Smooth muscle cell (in vitro differentiated cells): ENCODE results near the gene DCUN1D3. TPM values are rescaled to one million over a fixed set of nuclear protein-coding genes. Genes with fewer than 3 reads are reported as not detected.

Source experiments
- DNase-seq: peaks from one replicate; lab custom pipeline; 2025; ENCODE audit not compliant: unreplicated experiment; lab: John Stamatoyannopoulos, UW
- H2AFZ ChIP-seq: fragments of 200-600 bp; sonication (generic); 2 replicates; pipeline ENCODE4 v1.6.0; 2016; ENCODE audit warnings: antibody characterized with exemption, low read depth, mild to moderate bottlenecking
- H3F3A ChIP-seq: fragments of 200-600 bp; sonication (generic); 2 replicates; pipeline ENCODE4 v1.6.0; 2017; ENCODE audit warnings: antibody characterized with exemption, low read depth
- H3K27ac ChIP-seq: fragments of 200-600 bp; sonication (generic); 2 replicates; pipeline ENCODE4 v1.5.1; 2016; ENCODE audit warnings: low read depth, mild to moderate bottlenecking
- H3K27me3 ChIP-seq: fragments of 200-600 bp; sonication (generic); 2 replicates; pipeline ENCODE4 v1.6.1; 2016; ENCODE audit warnings: low read depth, mild to moderate bottlenecking
- H3K36me3 ChIP-seq: fragments of 200-600 bp; sonication (generic); 2 replicates; pipeline ENCODE4 v1.5.1; 2016; ENCODE audit warnings: low read depth
- H3K4me1 ChIP-seq: fragments of 200-600 bp; sonication (generic); 2 replicates; pipeline ENCODE4 v1.5.1; 2016; ENCODE audit warnings: low read depth
- H3K4me2 ChIP-seq: fragments of 200-600 bp; sonication (generic); 2 replicates; pipeline ENCODE4 v1.6.0; 2016; ENCODE audit warnings: mild to moderate bottlenecking
- H3K4me3 ChIP-seq: fragments of 200-600 bp; sonication (generic); 2 replicates; pipeline ENCODE4 v1.5.1; 2016; ENCODE audit warnings: mild to moderate bottlenecking
- H3K79me2 ChIP-seq: fragments of 200-600 bp; sonication (generic); 2 replicates; pipeline ENCODE4 v1.6.0; 2016; ENCODE audit warnings: low read depth, mild to moderate bottlenecking
- H3K9ac ChIP-seq: fragments of 200-600 bp; sonication (generic); 2 replicates; pipeline ENCODE4 v1.6.0; 2016; ENCODE audit warnings: low read depth
- H3K9me3 ChIP-seq: fragments of 200-600 bp; sonication (generic); replicated peaks from 2 replicates; pipeline ENCODE4 v1.5.1; 2016; ENCODE audit warnings: low read depth
- H4K20me1 ChIP-seq: fragments of 200-600 bp; sonication (generic); 2 replicates; pipeline ENCODE4 v1.6.0; 2016; ENCODE audit warnings: low read depth
- WGBS: methylation state at CpG from one replicate; pipeline ENCODE4 v1.1.7; 2016; ENCODE audit warnings: low lambda C conversion rate; 5-methylcytosine and 5-hydroxymethylcytosine counted together
- polyA plus RNA-seq: library from polyadenylated mRNA; unstranded; fragments of >200 nt; fragmentation: Nextera tagmentation; extraction: Ambion mirVana; gene quantifications from 2 replicates; pipeline ENCODE4 v1.2.1, GENCODE V29; 2016
- total RNA-seq: library from RNA; depleted of rRNA; stranded (reverse); fragments of >200 nt; gene quantifications from 2 replicates; pipeline ENCODE4 v1.2.3, GENCODE V29; 2014
- TF ChIP-seq, protein P1 (sequence below): fragments of 200-600 bp; sonication (generic); IDR thresholded peaks from 2 replicates; pipeline ENCODE4 v1.5.1; 2017; ENCODE audit warnings: borderline replicate concordance, mild to moderate bottlenecking, antibody characterized with exemption; ENCODE audit not compliant: insufficient read depth, poor library complexity, severe bottlenecking

Gene DCUN1D3
- total and polyA plus RNA-seq, 2 experiments from 2014 or later, result 12.6 to 37.8 TPM

DNA sequence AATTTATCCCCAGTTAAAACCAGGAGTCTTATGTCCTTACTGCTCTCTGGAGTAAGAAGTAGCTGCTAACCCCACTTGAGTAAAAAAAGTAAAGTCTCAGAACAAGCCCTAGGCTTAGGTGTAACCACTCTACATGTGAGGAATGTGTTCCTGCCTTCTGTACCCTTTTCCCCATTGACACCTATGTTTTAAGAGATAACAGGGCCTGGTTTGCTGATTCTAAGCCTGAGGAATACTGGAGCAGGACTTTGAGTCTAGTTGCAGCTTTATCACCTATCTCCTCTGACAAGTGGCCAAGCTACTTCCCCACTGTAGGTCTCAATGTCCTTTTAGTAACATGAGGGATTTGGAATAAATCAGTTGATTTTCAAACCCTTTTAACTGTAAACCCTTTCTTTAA, 53.6 kb downstream of the DCUN1D3 start:
- no peaks in the 10 kb centered on the region for H3K27me3 ChIP-seq
- TF ChIP-seq, protein P1, sequence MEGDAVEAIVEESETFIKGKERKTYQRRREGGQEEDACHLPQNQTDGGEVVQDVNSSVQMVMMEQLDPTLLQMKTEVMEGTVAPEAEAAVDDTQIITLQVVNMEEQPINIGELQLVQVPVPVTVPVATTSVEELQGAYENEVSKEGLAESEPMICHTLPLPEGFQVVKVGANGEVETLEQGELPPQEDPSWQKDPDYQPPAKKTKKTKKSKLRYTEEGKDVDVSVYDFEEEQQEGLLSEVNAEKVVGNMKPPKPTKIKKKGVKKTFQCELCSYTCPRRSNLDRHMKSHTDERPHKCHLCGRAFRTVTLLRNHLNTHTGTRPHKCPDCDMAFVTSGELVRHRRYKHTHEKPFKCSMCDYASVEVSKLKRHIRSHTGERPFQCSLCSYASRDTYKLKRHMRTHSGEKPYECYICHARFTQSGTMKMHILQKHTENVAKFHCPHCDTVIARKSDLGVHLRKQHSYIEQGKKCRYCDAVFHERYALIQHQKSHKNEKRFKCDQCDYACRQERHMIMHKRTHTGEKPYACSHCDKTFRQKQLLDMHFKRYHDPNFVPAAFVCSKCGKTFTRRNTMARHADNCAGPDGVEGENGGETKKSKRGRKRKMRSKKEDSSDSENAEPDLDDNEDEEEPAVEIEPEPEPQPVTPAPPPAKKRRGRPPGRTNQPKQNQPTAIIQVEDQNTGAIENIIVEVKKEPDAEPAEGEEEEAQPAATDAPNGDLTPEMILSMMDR, result no peak
- no peak for DNase-seq
- no peak overlapping the region for H3K4me3 ChIP-seq
- peaks cover 8% of the 10 kb centered on the region for H3F3A ChIP-seq
- H3K4me1 ChIP-seq, result peaks cover 5% of the 10 kb centered on the region
- no peak overlapping the region for H3K4me2 ChIP-seq
- no peak overlapping the region for H3K27ac ChIP-seq
- no peaks in the 10 kb centered on the region for H3K36me3 ChIP-seq
- no peaks in the 10 kb centered on the region for H3K79me2 ChIP-seq
- H4K20me1 ChIP-seq, result no peaks in the 10 kb centered on the region
- H3K9ac ChIP-seq, result no peak overlapping the region
- no peak overlapping the region for H2AFZ ChIP-seq
- H3K9me3 ChIP-seq, result no peaks in the 10 kb centered on the region

DNA sequence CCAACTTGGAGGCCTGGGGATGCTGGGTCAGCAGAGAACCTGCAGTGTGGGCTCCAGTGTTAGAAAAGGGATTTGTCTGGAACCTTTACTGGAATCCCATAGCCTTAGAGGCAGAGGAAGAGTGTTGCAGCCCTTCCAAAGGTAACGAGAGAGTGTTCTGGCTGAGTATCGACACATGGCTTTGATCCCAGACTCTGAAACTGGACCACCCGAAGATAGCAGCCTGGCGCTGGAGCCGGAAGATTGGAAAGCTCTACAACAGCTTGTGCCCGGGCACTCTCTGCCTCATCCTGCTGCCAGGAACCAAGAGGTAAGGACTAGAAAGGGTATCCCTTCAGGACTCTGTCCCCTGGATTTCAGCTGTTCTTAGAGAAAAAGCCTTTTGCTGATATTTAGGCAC, 54.1 kb downstream of the DCUN1D3 start:
- no peaks in the 10 kb centered on the region for H4K20me1 ChIP-seq
- H3K4me2 ChIP-seq, result no peak overlapping the region
- no peak overlapping the region for H3K4me3 ChIP-seq
- H2AFZ ChIP-seq, result no peak overlapping the region
- no peaks in the 10 kb centered on the region for H3K36me3 ChIP-seq
- H3K27ac ChIP-seq, result no peak overlapping the region
- no peaks in the 10 kb centered on the region for H3K27me3 ChIP-seq
- H3K4me1 ChIP-seq, result peaks cover under 1% of the 10 kb centered on the region
- H3K79me2 ChIP-seq, result no peaks in the 10 kb centered on the region
- TF ChIP-seq, protein P1, result no peak
- no peak for DNase-seq
- H3F3A ChIP-seq, result peaks cover 3% of the 10 kb centered on the region
- H3K9me3 ChIP-seq, result no peaks in the 10 kb centered on the region
- no peak overlapping the region for H3K9ac ChIP-seq
- 94% methylated on average over 6 of the region's 6 CpGs for WGBS

DNA sequence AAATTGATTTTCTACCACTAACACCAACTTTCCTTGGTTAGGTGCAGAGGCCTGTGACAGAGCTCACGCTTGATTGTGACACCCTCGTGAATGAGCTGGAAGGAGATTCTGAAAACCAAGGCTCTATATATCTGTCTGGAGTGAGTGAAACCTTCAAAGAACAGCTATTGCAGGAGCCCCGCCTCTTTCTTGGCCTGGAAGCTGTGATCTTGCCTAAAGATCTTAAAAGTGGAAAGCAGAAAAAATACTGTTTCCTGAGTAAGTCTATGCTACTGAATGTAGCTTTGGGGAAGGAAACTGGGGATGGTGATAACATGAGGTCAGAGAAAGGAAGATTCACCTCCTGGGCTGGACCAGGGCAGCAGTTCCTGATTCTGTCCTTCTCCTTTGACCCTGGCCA, 55.6 kb downstream of the DCUN1D3 start:
- WGBS, result 91% methylated on average over 3 of the region's 3 CpGs
- no peaks in the 10 kb centered on the region for H3K36me3 ChIP-seq
- no peak overlapping the region for H3K9ac ChIP-seq
- no peak overlapping the region for H3K4me3 ChIP-seq
- H3K4me1 ChIP-seq, result no peaks in the 10 kb centered on the region
- H3F3A ChIP-seq, result no peaks in the 10 kb centered on the region
- H4K20me1 ChIP-seq, result no peaks in the 10 kb centered on the region
- TF ChIP-seq, protein P1, result no peak
- H3K27me3 ChIP-seq, result no peaks in the 10 kb centered on the region
- no peak overlapping the region for H2AFZ ChIP-seq
- H3K4me2 ChIP-seq, result no peak overlapping the region
- no peaks in the 10 kb centered on the region for H3K79me2 ChIP-seq
- no peaks in the 10 kb centered on the region for H3K9me3 ChIP-seq
- H3K27ac ChIP-seq, result no peak overlapping the region
- DNase-seq, result no peak

DNA sequence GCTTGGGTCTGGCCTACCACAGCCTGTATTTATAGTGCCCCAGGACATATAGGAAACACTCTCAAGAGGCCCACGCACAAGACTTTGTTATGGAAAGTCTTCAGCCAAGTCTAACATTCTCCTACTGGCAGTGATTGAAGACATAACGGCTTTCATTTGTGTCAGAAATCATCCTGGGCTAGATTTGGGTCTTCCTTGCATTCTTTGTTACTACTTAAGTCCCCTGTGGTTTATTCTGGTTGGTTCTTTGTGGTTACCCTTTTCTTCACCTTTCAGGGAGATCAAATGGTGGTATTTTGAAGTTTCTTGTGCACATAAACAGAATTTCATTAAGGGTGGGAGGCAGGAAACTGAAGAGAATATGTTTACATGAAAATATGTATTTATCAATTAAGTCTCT, 56.1 kb downstream of the DCUN1D3 start:
- WGBS, result 92% methylated on average over 2 of the region's 2 CpGs
- Histone ChIP-seq H3K9me3 (no peaks in the 10 kb centered on the region), H3K36me3 (no peaks in the 10 kb centered on the region)

More for the DNA sequence above, 56.1 kb downstream of the DCUN1D3 start:
- no peaks in the 10 kb centered on the region for H3K4me1 ChIP-seq
- TF ChIP-seq, protein P1, result no peak
- DNase-seq, result no peak
- no peaks in the 10 kb centered on the region for H3K27me3 ChIP-seq
- H3K9ac ChIP-seq, result no peak overlapping the region
- no peak overlapping the region for H3K27ac ChIP-seq
- H3K4me2 ChIP-seq, result no peak overlapping the region
- H3F3A ChIP-seq, result no peaks in the 10 kb centered on the region
- no peak overlapping the region for H3K4me3 ChIP-seq
- no peaks in the 10 kb centered on the region for H3K79me2 ChIP-seq
- H2AFZ ChIP-seq, result no peak overlapping the region
- H4K20me1 ChIP-seq, result no peaks in the 10 kb centered on the region
